Measurements from ENCODE around the gene C11orf91.

DNA sequence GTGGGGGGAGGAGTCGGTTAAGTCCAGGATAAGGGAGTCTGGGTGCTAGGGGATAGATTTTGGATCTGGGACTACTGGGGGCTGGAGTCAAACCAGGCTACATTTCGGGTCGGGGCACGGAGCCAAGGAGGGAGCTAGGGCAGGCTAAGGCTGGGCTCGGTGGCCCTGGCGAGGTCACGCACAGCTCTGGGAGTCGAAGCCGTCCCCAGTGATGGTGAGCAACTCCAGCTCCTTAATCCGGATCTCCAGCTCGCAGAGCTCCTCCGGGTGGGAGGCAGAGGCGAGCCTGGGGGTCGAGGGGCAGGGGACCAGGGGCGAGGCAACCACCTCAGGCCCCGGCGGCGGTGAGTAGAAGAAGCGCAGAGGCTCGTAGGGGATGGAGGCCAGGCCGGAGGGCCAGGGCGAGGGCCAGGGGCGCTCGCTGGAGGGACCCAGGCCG is 544 bp downstream of the C11orf91 start:
- TF ChIP-seq, protein P1, sequence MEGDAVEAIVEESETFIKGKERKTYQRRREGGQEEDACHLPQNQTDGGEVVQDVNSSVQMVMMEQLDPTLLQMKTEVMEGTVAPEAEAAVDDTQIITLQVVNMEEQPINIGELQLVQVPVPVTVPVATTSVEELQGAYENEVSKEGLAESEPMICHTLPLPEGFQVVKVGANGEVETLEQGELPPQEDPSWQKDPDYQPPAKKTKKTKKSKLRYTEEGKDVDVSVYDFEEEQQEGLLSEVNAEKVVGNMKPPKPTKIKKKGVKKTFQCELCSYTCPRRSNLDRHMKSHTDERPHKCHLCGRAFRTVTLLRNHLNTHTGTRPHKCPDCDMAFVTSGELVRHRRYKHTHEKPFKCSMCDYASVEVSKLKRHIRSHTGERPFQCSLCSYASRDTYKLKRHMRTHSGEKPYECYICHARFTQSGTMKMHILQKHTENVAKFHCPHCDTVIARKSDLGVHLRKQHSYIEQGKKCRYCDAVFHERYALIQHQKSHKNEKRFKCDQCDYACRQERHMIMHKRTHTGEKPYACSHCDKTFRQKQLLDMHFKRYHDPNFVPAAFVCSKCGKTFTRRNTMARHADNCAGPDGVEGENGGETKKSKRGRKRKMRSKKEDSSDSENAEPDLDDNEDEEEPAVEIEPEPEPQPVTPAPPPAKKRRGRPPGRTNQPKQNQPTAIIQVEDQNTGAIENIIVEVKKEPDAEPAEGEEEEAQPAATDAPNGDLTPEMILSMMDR (conservative IDR thresholded peaks at IDR 0.05) = no peak
- no peak for TF ChIP-seq ZFX (IDR thresholded peaks at IDR 0.05)

Data from C4-2B (cell line).